NCI-H128 (cell line): ENCODE measurements around the gene PRKAG2.

Source experiments
- DNase-seq: peaks from one replicate; lab custom pipeline; 2025; ENCODE audit not compliant: unreplicated experiment; lab: John Stamatoyannopoulos, UW

PRKAG2 gene

DNA sequence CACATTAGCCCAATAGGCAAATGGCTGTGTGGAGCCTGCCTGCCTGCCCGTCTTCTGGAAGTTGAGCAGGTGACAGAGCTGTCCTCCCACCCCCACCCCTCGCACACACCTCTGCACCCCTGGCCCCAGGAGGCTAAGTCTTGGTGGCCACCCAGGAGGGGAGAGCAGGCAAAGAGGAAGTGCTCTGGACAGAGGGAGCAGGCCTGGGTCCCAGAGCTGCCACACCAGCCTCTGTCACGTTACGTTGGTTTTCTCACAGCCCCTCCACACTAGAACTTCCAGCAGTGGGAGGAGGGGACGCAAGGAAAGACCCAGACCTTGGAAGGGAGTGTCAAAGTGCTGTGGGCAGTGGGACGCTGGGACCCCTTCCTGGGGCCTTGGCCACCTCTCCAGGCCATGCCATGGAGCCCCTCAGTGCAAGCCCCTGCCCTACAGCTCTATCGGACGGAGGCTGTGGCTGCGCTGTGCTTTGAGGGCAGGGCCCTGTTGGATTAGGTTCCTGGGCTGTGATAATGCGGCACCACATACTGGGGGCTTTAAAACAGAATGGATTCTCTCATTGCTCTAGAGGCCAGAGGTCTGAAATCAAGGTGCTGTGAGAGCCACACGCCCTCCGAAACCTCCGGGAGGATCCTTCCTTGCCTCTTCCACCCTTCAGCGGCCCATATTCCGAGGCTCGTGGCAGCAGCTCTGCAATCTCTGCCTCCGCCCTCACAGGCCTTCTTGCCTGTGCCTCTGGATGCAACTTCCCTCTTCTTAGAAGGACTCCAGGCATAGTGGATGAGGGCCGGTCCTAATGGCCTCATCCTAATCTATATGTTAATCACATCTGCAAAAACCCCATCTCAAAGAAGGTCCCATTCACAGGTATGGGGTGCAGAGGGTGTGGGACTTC lies 9.9 kb downstream of the PRKAG2 start:
- no peak for DNase-seq

DNA sequence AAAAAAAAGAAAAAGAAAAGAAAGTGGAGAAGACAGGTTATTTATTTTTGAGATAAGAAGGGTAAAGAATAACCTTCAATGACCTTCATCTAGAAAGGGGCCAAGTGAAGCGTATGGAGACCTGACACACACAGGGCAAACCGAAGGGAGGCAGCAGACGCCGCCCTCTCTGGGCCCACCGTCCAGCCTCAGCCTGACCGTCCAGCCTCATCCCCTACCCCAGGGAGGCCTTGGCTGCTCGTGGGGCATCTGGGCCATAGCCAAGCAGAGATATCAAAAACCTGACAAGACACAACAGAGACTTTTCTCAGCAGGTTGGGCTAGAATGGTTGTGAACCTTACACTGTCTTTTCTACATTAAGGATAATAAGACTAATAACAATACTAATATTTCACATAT lies 10.9 kb downstream of the PRKAG2 start:
- DNase-seq = no peak

DNA sequence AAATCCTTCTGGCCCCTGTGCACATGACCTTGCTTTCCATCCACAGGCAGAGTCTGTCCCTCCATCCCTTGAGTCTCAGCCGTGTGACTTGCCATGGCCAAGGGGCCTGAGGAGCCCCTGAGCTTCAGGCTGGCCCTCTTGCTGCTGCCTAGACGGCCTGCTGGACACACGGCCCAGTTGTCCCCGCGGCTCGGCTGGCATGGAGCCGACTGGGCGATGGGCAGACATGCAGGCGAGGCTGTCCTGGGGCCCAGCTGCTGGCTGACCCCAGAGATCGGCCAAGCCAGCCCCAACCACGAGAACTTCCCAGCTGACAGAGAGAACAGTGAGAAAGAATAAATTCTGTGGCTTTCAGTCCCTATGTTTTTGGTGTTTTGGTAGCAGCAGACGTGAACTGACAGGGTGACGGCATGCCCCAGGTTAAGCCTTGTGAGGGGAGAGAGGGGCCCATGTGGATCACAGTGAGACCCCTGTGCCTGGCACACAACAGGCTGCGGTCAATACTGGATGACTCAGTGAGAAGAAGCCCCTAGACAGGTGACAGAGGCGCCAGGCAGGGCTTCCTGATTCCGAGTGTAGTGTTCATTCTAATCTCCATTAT lies 11.7 kb downstream of the PRKAG2 start:
- no peak for DNase-seq

DNA sequence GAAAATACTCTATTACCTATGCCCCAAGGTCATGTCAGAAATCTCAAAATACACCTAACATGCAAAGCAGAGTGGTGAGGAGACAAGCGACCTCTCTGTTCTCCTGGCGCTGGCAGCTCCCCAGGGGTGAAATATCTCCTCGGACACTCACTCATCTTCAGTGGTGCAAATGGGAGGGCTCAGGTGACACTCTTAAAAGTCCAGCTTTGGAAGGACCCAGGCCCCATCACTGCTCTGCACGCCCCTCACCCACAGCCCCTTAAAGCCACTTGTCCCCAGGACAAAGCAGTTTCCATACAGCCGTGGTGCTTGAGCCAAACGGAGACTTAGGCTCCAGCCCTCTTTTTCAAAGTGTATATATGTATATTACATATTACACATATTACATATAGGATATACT lies 12.4 kb downstream of the PRKAG2 start:
- no peak for DNase-seq

DNA sequence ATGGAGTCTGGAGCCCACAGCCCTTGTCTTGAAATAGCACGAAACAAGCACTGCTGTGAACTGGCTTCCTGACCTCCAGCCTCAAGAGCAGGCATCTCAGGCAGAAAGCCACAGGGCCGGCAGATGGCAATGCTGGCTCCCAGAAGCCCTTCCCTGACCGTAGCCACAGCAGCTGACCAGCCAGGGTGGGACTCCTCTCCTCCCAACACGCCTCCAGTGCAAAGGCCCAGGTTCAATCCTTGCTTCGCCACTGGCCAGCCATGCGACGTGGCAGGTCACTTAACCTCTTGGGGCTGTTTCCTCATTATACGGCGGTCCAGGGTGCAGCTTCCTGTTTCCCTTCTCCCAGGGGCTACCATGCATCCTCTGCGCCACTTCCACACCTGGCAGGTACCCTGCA lies 12.8 kb downstream of the PRKAG2 start:
- DNase-seq = no peak

DNA sequence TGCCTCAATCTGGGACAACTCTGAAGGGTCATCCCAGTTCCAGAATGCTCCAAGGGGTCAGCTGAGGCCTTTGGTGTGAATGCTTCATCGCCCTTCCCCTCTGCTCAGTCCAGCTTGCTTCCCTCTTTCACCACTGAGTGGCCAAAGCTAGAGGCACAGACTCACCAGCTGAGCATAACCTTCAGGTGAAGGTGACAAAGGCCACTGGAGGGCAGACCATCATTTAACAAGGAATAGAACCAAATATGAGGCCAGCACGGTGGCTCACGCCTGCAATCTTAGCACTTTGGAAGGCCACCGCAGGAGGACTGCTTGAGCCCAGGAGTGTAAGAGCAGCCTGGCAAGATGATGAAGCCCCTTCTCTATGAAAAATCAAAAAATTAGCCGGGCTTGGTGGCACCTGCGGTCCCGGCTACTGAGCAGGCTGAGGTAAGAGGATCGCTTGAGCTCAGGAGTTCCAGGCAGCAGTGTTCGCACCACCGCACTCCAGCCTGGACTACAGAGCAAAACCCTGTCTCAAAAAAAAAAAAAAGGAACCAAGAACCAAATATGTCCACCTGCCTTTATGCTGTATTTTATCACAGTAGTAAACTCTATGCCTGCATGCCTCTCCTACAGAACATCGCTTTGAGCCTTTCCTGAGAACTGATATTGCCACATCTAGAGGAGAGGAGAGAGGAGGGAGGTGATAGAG lies 13.4 kb downstream of the PRKAG2 start:
- DNase-seq = no peak

DNA sequence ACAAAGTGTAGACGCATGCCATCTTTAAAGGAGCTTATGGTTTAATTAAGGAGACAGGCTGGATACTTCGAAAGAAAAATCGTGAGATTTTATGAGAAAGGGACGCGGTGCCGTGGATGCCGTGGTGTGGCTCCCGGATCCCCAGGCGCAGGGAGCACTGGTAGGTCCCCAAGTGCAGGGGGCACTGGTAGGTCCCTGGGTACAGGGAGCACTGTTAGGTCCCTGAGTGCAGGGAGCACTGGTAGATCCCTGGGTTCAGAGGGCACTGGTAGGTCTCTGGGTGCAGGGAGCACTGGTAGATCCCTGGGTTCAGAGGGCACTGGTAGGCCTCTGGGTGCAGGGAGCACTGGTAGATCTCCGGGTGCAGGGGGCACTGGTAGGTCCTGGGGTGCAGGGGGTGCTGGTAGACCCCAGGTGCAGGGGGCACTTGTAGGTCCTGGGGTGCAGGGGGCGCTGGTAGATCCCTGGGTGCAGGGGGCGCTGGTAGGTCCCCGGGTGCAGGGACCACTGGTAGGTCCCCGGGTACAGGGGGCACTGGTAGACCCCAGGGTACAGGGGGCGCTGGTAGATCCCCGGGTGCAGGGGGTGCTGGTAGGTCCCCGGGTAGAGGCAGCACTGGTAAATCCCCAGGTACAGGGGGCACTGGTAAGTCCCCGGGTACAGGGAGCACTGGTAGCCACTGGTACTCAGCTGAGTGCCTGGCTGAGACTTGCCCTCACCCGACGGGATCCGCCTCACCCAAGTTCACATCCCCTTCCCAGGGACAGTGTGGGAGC lies 14.1 kb downstream of the PRKAG2 start:
- no peak for DNase-seq

DNA sequence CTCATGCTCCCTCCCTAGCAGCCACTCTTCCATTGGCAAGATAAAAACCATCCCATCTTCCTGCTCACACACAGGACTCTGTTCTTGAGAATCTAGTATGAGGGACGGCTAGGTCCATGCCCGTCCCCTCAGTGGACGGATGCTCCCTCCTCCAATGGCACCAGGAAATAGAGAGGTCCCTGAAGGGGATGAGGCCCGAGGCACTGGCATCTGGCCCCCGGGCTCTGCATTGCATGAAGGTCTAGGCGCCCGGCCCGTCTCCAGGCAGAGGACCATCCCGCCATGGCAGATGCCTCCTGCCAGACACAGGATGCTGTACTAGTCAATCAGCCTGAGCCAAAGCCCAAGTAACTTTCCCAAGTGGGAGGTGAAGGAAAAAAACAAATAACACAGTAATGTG lies 15.0 kb downstream of the PRKAG2 start:
- no peak for DNase-seq

DNA sequence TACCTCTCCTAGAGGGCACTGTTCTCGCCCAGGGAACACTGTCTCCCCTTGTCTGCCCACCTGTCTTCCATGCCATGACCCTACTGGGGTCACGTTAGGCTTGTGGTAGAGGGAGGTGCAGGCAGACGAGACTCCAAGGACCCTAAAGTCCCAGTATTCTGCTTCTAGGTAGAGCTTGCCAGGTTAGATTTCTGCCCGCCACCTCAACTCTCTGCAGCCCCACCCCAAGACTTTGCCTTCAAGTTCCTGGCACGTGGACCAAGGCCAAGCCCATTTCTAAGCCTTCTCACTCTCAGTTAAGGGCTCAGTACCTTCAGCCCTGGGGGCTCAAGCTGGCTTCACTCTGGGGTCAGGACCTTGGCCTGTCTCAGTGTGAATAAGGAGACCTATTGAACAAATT lies 16.1 kb downstream of the PRKAG2 start:
- no peak for DNase-seq

DNA sequence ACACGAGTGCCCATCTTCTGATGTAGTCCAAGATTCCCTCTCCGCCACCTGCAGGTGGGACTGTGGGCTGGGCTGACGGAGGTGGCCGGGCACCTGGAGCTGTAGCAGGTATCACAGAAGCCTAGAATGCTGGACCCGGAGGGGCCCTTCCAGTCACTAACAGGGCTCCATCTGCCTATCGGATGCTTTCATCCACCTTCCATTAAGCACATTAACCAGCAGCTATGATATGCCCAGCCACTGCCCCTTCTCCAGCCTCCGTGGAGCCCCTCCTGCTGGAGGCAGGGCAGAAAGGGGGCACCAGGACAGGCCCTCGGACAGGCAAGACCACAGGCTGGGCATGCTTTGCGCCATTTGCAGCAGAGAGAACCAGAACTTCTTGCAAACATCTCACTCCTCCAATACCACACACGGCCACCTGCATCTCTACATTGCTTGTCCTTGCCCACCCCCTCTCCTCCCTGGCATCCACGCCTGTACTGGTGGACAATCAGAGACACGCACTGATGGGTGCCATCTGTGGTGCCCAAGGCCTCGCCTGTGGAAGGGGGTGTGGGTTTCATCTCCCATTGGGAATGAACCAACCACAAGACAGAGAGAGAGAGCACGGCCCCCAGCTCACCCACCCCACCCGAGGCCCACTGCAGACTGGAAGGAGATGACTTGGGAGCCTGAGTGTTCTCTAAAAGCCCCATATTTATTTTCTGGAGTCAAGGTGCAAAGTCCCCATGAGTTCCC lies 16.8 kb downstream of the PRKAG2 start:
- DNase-seq = no peak

DNA sequence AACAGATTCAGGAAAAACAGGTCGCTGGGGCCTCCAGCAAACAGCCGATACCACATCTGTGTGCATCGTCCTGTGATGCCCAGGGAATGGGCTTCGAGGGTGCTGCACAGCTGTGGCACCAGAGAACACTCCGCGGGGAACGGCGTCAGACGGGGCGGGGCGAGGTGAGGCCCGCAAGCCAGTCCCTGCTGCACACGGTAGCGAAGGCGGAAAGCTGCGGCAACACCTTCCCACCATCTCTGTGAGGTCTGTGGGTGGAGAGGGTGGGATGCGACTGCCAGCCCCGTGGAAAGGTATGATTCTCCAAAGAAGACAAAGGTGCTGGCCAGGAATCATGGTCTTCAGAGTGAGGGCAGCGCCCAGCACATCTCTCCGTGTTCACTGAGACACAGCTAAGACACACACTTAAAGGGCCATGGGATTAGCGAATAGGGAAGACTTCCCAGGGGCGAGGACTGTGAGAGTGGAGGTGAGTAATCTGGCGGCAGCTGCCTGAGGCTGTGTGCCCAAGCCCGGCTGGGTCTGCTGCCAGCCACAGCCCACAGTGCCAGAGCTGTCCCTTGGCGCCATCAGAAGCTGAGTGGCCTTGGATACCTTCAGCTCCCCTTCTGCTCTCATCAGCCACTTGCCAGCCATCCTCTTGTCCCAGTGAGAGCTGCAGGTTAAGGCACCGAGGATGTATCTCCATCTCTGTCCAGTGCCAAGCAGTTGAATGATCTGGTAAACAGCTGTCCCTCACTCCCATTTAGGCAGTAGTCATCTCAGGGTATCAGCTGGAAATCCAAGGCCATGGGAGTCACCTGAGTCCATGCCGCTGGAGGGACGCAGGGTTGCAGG lies 17.6 kb downstream of the PRKAG2 start:
- DNase-seq = no peak

DNA sequence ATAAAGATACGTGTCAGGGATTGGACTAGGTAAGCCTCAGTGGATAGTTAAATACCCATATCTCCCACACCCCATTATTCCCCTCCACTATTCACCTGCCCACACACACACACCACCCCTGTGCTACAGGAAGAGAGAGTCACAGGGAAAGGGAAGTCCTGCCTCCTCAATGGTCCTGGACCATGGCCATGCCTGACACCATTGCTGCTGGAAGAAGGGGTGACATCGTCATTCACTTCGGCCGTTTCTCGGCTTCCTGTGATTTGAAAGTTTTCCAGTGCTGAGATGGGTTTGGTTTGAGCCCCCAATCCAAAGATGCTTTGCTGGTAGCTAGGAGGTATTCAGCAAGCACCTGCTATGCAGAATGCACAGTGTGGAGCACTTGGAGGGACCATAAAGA lies 18.5 kb downstream of the PRKAG2 start:
- DNase-seq = no peak

DNA sequence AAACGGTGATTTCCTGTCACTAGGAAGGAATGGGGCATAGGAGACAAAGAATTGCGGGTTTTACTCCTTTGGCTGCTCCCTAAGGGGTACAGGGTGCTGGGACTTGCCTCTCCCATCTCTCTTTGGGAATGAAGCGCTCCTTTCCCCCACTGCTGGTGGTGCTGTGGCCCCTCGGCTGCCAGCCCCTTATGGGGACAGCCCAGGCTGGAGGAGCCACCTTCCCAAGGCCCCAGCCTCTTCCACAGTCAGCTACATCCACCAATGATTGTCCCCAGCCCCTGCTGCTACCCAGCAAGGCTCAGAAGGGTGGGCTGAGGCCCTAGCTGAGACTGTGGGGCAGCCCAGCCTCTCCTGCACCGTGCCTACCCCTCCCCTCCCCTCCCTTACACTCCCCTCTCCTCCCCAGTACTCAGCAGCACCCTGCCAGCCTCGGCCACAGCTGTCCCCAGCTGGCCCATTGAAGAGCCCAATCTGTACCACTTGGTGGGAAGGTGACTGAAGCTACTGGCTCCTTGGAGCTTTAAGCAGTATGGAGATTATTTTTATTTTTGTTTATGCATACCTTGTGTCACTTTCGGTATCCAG lies 19.0 kb downstream of the PRKAG2 start:
- DNase-seq = no peak

DNA sequence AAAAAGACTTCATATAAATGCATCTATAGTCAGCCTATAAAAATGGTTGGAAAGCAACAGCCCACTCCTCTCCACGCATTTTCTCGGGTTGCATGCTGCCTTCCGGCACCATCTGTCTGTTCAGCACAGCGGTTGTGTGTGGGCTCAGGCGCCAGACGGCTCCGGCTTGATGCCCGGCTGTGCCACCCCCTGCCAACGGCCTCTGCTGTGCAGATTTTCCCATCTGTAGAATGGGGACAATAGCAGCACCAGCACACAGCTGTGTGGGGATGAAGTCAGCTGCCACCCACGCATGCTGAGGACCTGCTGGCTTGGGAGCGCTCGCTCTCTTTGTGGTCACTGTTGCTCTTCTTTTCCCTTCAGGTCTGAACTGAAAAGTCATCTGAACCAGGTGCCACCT lies 19.5 kb downstream of the PRKAG2 start:
- no peak for DNase-seq

DNA sequence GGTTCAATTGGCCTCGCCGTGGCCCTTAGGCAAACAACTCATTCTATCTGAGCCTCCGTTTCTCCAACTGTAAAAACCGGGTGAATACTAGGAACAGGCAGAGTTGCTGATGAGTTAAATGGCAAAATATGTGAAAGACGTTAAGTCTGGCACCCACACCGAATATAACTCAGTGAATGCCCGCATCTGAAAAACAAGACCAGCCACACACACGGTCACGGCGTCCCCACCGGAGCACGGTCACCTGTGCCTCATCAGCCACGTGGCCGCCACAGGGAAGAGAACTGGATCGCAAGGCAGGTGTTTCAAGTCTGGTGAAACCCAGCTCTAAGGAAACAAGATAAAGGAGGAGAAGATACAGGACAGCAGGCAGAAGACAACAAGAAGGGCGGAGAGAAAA lies 20.4 kb downstream of the PRKAG2 start:
- no peak for DNase-seq

DNA sequence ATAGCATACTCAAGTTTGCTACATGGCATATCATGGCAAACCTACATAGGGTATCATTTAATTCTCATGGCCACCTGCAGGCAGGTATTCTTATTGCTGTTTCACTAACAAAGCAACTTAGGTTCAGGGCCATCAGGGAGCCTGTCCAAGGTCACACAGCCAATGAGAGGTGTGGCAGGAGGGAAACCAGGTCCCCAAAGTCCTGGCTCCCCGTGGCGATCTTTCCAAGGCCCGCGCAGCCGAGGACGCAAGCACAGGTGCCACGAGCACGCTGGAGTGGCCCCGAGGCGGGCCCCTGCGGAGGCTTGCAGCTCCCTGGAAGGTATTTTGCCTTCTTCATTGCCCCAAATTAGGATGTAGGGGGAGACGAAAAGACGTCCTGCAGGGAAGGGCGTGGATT lies 20.8 kb downstream of the PRKAG2 start:
- DNase-seq = no peak

DNA sequence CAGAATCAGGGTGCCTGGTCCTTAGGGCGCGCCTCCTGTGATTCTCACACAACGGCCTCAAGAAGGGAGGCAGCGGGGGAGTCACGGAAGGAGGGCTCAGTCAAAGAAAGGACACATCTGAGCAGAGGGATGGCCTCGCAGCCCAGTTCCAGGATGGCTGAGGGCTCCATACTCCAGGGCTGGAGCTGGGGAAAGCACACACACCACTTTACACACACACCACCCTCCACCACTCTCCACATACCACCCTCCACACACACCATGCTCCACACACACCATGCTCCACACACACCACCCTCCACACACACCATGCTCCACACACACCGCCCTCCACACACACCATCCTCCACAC lies 22.2 kb downstream of the PRKAG2 start:
- no peak for DNase-seq

DNA sequence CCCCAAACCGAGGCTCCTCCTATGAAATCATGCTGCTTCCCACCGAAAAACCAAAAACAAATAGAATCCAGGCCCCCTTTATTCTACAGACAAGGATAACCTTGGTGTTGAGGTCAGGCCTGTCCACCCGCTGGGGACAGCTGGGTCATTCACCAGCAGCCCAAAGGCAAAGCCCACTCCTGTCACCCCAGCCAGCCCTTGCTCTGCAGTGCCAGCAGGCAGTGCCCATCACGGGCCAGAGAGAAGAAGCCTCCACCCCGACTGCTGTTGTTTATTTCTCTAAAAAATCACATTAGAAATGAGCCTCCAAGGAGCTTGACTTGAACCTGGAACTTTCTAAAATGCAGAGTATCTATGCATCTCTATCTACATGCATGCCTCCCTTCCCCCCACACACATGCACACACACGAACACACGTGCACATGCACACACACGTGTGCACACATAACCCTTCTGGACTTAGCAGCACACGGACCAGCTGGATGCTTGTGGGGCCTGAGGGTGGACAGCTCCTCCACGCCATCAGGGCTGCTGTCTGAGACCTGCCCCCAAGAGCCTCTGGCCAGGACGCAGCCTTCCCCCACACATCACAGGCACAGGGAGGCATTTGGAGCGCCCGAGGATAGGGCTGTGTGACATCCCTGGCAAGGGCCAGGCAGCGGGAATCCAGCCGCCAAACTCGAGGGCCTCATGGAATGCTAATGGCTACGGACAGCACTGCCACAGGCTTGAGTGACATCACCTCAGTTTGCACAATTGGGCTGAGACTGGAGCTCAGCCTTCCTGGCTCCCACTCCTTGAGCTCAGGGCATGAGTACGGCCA lies 22.8 kb downstream of the PRKAG2 start:
- DNase-seq = no peak
